HG02973 (cell line): Measurements from ENCODE around the gene CERS4.
"Not testable (repeated sequence)": the region's sequence is repeated elsewhere in the genome, so short reads cannot be mapped to it uniquely, and the experiment has no call there.

ENCODE experiments used
- ATAC-seq: cut with Tn5 transposase; IDR thresholded peaks from one replicate; pipeline ENCODE4 v1.9.1; 2021; ENCODE audit warnings: moderate library complexity; ENCODE audit not compliant: unreplicated experiment

Gene CERS4

DNA sequence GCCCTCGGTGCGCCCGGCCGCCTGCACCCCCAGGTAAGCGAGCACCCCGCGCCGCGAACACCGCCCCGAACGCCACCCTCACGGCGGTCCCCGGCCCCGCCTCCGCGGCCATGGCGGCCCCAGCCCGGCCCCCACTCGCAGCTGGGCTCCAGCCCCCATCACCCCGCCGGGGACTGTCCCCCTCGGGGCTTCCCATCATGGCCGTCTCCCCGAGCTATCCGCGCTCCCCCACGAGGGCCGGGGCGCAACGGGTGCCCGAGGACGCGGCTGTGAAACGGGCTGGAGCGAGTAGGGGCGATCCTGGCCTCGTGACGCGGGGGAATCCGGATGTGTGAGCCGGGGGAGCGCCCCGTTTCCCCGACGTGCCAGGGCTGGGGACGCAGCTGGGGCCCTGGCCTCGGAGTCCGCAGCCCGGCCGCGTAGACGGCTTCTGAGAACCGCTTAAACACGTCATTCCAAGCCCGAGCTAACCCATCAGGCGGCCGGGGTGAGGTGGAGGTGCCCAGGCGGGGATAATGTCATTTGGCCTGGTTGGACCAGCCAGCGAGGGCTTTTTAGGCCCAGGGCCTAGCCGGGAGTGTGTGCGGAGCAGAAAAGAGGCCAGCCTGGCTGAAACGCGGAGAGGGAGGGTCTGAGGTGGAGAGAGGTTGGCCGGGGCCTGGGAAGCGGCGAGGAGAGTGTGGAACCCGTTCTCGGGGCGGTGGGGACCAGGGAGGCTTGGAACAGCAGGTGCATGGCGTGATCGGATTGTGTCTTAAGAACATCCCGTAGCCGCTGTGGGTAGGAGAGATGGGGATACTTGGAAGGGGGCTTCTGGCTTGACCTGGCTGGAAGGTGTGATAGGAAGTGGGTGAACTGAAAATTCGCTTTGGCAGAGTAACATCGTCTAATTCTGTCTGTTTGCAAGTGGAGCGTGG, 550 bp downstream of the CERS4 start:
- ATAC-seq, result peak; percentile 62

DNA sequence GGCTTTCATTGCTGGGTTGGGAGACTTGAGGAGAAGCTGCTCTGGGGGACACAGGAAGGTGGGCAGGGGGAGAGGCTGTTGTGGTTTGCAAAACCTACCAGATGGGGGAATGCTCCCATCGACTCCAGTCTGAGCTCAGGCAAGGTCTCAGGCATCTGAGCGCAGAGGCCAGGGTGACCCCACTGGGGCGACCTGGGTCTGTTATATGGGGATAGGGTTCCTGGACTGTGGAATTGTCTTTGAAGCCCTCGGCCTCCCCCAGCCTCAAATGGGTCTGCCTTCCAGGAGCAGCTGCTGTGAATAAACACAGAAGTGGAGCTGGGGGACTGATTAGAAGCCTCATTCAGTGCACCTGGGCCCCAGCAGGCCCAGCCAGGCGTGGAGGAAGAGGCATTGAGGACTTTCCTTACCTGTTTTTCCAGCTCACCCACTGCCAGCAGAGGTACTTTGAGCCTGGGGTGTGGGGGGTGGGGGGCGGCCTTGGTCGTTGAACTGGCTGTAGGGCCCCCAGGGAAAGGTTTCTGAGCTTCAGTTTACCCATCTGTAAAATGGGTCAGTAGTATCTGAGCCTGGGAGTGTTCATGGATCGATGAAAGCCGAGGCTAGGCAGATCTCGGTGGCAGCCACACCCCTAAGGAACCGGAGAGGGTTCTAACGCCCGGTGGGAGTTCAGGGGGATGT, 1.4 kb downstream of the CERS4 start:
- no peak for ATAC-seq

DNA sequence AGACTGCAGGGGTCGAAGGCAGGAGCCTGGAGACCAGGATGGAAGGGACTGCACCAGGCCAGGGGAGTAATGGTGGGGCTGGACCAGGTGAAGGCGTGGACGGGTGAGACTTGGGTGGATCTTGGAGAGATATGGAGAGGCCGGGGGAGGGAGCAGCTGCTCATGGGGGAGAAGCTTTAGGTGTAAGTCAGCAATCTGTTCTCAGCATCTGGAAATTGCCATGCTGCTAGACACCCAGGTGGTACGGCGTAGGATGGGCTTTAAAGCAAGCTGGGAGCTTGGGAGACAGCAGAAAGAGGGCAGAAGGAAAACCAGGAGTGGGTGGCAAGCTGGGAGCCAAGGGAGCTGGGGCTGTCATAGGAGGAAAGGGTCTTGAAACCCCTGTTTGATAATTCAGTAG, 3.0 kb downstream of the CERS4 start:
- ATAC-seq, result no peak

DNA sequence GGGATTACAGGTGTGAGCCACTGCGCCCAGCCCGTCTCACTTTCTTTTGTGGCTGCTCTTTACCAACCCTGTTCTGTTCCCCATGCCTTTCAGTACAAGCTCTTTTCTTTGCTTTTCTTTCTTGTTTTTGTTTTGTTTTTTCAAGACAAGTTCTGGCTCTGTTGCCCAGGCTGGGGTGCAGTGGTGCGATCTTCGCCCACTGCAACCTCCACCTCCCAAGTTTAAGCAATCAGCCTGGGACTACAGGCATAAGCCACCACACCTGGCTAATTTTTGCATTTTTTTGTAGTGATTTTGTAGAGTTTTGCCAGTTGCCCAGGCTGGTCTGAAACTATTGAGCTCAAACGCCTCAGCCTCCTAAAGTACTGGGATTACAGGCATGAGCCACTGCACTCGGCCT, 3.7 kb downstream of the CERS4 start:
- ATAC-seq, result no peak

DNA sequence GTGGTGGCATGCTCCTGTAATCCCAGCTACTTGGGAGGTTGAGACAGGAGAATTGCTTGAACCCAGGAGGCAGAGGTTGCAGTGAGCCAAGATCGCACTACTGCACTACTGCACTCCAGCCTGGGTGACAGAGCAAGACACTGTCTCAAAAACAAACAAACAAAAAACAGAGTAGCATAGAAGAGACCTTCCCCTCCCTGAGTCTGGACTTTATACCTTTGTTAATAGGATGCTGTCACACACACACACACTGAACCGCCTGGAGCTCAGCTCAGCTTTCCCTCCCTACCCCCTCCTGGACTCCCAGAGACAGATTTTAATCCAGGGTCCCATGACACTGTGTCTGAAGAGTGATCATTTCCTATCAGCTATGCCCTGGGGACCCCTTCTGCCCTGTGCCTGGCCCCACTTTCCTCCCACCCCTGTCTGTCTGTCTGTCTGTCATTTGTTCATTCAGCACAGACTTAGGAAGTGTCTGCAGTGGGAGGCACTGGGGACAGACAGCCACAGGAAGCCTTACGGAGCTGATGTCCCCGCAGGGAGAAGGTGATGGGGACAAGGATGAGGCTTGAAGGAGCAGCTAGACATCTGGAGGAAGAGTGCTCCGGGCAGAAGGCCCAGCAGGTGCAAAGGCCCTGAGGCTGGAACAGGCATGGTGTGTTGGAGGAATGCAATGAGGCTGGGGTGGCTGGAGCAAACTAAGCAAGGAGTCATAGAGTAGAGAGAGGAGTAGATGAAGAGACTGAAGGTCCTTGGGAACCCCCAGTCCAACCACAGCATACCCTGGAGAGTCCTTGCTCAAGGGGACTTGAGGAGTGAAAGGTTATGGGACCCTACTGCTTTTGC, 4.9 kb downstream of the CERS4 start:
- no peak for ATAC-seq

DNA sequence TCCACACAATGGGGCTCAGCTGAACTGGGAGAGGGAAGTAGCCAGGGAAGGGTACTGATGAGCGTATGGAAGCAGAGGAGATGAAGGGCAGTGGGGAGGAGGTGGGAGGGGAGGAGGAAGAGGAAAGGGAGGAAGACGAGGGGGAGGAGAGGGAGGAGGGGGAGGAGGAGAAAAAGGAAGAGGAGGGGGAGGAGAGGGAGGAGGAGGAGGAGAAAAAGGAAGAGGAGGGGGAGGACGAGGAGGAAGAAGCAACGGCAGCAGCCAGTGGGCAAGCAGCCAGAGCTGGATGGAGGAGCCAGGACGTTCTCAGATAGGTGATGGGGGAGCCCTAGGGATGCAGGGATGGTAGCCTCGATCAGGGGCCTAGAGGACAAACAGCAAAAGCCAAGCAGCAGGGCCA, 5.6 kb downstream of the CERS4 start:
- ATAC-seq, result no peak

DNA sequence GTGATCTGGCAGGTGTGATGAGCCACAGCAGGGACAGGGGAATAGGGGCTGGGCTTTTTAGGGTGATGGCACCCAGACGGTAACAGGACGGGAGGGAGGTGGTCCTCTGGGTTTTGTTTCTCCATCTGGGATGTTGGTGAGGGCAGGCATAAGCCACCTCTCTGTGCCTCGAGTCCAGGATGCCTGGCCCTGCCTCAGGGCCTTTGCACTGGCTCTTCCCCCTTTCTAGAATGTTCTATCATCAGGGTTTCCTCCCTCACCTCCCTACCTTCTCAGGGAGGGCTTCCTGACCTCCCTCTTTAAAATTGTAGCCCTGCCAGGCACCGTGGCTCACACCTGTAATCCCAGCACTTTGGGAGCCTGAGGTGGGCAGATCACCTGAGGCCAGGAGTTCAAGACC, 6.6 kb downstream of the CERS4 start:
- no peak for ATAC-seq

DNA sequence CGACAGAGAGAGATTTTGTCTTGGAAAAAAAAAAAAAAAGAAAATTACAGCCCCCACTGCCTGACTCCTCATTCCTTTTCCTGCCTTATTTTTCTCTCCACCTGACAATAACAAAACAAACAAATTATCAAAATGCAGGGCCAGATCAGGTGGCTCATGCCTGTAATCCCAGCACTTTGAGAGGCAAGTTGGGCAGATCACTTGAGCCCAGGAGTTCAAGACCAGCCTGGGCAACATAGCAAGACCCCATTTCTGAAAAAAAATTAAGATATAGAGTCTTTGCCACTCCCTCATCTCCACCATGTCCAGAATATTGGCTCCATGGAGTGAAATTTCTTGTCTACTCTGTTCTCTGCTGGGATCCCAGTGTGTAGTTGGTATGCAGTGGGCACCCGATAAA, 7.2 kb downstream of the CERS4 start:
- ATAC-seq, result no peak

DNA sequence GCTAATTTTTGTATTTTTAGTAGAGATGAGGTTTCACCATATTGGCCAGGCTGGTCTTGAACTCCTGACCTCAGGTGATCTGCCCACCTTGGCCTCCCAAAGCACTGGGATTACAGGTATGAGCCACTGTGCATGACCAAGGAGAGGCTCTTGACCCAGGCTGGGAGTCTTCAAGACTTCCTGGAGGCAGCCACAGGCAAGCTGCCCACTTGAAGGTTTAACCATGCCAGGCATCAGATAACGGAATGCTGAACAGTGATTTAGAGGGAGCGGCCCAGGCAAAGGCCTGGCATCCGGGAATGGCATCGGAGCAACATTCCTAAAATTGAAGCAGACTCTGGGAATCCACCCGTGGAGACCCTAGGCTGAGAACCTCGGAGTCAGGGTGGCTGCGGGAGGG, 9.0 kb downstream of the CERS4 start:
- ATAC-seq, result not testable (repeated sequence)

DNA sequence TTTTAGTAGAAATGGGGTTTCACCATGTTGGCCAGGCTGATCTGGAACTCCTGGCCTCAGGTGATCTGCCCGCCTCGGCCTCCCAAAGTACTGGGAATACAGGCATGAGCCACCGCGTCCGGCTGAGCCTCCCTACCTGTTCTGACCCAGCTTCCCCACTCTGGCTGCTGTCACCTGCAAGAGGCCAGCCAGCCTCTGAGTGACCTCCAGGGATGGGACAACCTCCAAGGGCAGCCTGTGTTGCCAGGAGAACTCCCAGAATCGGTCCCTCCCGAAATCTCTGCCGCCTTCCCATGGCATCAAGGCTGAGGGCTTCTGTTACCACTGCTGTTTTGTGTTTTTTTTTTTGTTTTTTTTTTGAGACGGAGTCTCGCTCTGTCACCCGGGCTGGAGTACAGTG, 11.3 kb downstream of the CERS4 start:
- no peak for ATAC-seq

DNA sequence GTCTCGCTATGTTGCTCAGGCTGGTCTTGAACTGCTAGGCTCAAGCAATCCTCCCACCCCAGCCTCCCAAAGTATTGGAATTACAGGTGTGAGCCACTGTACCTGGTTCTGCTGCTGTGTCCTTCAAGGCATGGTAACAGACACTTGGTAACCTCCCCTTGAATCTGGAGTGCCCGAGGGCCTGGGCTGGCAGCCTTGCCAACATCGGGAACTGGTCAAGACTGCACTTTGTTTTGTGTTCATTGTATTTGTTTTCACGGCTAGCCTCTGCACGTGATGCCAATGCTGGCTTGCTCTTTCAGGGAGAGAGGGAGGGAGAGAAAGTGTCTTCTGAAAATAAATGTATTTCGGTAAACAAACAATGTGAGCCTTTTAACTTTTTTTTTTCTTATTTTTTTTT, 12.0 kb downstream of the CERS4 start:
- no peak for ATAC-seq

DNA sequence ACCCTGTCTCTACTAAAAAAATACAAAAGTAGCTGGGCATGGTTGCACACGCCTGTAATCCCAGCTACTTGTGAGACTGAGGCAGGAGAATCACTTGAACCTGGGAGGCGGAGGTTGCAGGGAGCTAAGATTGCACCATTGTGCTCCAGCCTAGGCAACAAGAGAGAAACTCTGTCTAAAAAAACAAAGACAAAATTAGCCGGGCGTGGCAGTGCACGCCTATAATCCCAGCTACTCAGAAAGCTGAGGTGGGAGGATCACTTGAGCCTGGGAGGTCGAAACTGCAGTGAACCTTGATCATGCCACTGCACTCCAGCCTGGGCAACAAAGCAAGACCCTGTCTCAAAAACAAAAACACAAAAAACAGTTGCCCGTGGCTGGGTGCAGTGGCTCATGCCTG, 14.3 kb downstream of the CERS4 start:
- ATAC-seq, result not testable (repeated sequence)

DNA sequence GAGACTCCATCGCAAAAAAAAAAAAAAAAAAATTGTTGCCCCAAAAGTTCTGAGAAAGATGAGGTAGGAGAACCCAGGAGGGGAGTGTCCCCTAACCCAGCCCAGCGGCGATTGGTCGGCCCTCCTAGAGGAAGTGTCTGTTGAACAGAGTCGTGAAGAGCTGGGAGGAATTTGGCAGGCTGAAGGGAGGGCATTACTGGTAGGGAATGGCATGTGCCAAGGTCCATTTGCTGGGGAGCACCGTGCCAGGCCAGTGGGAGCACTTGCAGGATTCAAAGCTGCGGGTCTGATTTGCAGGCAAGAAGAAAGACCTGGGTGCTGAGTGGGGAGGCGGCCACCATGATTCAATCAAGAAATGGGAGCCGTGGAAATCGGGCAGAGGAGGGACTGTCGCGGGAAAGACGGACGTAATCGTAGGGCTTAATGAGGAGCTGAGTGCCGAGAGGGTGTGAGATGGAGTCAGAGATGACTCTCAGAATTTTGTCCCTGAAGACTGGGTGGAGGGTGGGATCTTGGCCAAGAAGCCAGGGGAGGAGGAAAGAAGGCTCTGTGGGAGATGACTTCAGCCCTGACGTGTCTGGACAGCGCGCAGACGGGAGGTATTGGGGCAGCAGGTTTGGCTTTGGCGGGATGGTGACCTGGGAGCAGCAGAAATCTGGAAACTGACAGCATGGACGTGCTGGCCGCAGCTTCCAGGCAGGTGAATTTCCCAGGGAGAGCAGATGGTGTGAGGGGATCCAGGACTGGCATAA, 15.4 kb downstream of the CERS4 start:
- ATAC-seq, result no peak

DNA sequence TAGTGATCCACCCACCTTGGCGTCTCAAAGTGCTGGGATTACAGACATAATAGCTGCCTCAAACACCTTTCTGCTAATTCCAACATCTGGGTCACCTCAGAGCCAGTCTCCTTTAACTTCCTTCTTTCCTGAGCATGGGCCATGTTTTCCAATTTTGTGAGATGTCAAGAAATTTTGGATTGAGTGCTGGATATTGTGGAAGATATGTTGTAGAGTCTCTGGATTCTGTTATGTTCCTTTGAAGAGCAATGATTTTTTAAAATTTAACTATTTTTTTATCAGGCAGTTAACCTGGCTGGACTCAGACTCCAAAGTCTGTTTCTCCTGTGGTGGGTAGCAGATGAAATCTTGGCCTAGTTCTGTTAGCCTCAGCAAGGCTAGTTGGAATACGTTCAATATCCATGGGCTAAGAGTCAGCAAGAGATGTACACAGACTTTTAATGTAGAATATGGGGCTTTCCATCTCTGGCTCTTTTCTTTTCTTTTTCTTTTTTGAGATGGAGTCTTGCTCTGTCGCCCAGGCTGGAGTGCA, 22.0 kb downstream of the CERS4 start:
- no peak for ATAC-seq

DNA sequence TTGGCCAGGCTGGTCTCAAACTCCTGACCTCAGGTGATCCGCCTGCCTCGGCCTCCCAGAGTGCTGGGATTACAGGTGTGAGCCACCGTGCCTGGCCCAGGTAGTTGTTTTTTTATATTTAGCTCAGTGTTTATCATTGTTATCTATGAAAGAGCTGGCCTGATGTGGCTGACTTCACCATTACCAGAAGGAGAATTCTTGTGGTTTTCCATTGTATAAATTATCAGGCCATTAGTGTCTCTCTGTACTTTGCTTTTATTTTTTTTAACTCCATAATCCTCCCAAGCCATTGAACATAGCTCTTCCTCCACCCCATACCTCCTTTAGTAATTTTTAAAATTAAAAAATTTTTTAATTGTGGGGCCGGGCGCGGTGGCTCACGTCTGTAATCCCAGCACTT, 24.2 kb downstream of the CERS4 start:
- no peak for ATAC-seq

DNA sequence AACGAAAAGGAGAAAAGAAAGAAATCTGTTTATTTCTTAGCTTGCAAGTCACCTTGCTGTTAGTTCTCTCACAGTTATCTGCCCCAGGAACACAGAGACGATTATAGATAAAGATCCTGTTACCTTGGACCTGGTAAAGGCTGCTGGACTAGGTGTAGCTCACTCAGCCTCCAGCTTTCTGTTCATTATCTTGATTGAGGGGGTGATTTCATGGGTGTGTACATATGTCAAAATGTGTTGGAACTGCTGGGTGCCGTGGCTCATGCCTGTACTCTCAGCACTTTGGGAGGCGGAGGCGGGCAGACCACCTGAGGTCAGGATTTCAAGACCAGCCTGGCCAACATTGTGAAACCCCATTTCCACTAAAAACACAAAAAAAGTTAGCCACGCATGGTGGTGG, 27.9 kb downstream of the CERS4 start:
- ATAC-seq, result no peak

DNA sequence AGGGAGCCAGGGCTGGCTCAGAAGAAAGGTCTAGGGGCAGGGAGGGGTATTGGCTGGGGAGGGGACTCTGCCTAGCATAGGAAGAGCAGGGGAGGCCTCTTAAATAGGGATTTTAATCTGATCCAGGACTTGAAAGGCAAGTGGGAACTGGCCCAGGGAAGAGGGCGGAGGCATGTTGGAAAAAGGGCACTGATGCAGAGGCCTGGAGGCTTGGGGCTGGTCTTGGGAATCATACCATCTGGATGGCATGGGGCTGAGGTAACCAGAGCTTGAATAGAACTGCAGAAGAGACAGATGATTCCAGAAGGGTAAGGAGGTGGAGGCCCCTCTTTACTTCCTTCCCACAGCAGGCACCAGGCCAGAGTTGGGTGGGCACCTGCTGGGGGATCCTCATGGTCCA, 29.1 kb downstream of the CERS4 start:
- ATAC-seq, result no peak

DNA sequence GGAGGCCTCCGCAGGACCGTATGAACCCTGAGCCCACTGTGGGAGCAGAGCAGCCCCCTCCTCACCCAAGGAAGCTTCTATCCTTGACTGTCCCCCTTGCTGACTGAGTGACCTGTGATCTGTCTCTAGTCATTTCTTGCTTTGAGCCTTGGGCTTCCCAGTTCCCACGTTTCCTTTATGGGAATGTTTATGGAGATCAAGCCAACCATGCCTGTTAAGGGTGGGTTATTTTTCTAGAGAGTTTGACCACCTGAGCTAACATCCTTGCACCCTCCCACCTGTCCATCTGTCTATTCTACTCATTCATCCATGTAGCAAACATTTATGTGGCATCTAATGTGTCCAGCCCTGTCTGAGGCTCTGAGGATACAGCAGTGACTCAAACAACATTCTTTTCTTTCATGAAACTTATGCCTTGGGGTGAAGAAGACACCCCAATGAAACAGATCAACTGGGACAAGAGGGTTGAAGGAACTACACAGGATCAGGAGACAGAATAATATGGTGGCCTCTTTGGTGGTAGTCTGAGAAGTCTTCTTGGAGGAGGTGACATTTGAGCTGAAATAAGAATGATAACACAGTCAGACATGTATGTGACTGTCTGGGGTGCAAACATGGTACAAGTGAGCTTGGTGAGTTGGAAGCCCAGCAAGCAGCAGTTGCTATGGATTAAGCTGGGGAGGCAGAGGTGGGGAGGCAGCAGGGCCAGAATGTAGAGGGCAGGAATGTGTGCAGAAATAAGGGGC, 30.5 kb downstream of the CERS4 start:
- ATAC-seq, result no peak

DNA sequence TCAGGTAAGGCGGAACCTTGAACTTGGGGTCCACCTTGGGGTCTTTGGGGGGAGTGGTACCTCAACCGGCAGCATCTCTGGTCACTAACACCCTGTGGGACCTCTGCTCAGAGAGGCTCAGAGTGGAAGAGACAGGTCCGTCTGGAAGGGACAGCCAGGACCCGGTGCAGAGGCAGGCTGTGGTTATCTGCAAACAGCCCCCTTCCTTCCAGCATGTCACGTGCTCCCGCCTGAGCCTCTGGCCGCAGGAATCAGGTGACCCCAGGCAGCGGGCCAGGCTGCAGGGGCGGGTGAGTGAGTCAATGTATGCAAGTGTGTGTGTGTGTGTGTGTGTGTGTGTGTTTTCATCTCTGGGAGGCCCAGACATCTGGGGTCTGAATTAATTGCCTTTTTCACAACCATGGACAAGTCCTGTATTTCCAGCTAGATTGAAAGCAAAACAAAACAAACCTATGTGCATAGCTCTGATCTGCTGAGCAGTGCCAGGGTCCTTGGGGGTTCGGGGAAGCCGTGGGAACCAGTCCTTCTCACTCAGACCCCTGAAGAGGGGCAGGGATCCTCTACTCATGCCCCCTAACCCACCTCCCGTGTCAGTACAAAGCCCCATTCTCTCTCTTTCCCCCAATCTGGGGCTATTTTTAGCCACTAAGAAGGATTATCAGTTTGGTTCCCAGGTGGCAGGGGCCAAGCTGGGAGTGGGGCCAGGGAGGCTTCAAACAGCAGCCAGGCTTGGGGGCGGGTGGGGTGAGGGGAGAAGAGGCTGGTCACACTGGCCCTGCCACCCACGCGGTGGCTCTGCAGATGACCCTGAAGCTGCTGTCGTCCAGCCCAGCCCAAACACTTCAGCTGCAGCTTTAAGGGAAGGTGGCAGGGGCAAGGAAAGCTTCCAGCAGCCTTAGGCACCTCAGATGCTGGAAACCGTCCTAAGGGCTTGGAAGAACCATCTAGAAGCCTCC, 31.4 kb downstream of the CERS4 start:
- ATAC-seq, result peak; percentile 69
